Stomach (tissue), 4 donors: Measurements from ENCODE around the gene SKA2.

Experiments
- EP300 ChIP-seq: sonication (generic); formaldehyde crosslinking; IDR thresholded peaks from one replicate; pipeline ENCODE4 v1.6.1; 2017; ENCODE audit warnings: antibody characterized with exemption
- POLR2AphosphoS5 ChIP-seq, 3 donors: sonication (generic); formaldehyde crosslinking; IDR thresholded peaks; one replicate each; pipeline ENCODE4 v1.6.1; 2016; ENCODE audit warnings: antibody characterized with exemption in 3 of 3

GRCh38 chr17:59106463-59107305 lies 48.3 kb downstream of the SKA2 start, which contains the start of gene TRIM37:
- no peak for TF ChIP-seq EP300
- TF ChIP-seq POLR2AphosphoS5 (IDR thresholded peaks at IDR 0.05) = peak; percentile 89 to 96 (median 91)
